NCI-H345 (cell line): ENCODE measurements around the gene GLRX2.

Experiments
- DNase-seq: peaks from one replicate; lab custom pipeline; 2025; lab: John Stamatoyannopoulos, UW

The GLRX2 gene

GRCh38 chr1:193111641-193112090, 6.5 kb upstream of the GLRX2 start:
- no peak for DNase-seq

- no peak for DNase-seq
Measured at GRCh38 chr1:193110864-193111263, 5.7 kb upstream of the GLRX2 start.

GRCh38 chr1:193110246-193110645, 5.0 kb upstream of the GLRX2 start:
- no peak for DNase-seq

- no peak for DNase-seq
Measured at GRCh38 chr1:193109619-193110018, 4.4 kb upstream of the GLRX2 start.

GRCh38 chr1:193108471-193108870, 3.3 kb upstream of the GLRX2 start:
- no peak for DNase-seq

GRCh38 chr1:193105821-193106177, 585 bp upstream of the GLRX2 start:
- DNase-seq, result no peak

- DNase-seq, result peak; percentile 46
Measured at GRCh38 chr1:193104502-193104906, 710 bp downstream of the GLRX2 start.

GRCh38 chr1:193103759-193104501, 1.3 kb downstream of the GLRX2 start:
- DNase-seq, result no peak

- DNase-seq, result no peak
Measured at GRCh38 chr1:193102662-193103061, 2.6 kb downstream of the GLRX2 start.

- no peak for DNase-seq
Measured at GRCh38 chr1:193094112-193094511, 11.1 kb downstream of the GLRX2 start.

- no peak for DNase-seq
Measured at GRCh38 chr1:193090865-193091264, 14.3 kb downstream of the GLRX2 start.

GRCh38 chr1:193087893-193088292, 17.3 kb downstream of the GLRX2 start:
- DNase-seq, result no peak

GRCh38 chr1:193086342-193086741, 18.9 kb downstream of the GLRX2 start:
- DNase-seq, result no peak

GRCh38 chr1:193085263-193085662, 20.0 kb downstream of the GLRX2 start:
- DNase-seq, result no peak

GRCh38 chr1:193083365-193084088, 21.7 kb downstream of the GLRX2 start:
- DNase-seq, result no peak

GRCh38 chr1:193079187-193079586, 26.0 kb downstream of the GLRX2 start:
- no peak for DNase-seq

- no peak for DNase-seq
Measured at GRCh38 chr1:193077991-193078390, 27.2 kb downstream of the GLRX2 start.

- no peak for DNase-seq
Measured at GRCh38 chr1:193070942-193071341, 34.3 kb downstream of the GLRX2 start.

GRCh38 chr1:193070386-193070753, 34.8 kb downstream of the GLRX2 start:
- no peak for DNase-seq

GRCh38 chr1:193069748-193070385, 35.3 kb downstream of the GLRX2 start:
- DNase-seq, result no peak

GRCh38 chr1:193068013-193068412, 37.2 kb downstream of the GLRX2 start:
- DNase-seq, result no peak

- no peak for DNase-seq
Measured at GRCh38 chr1:193066606-193067005, 38.6 kb downstream of the GLRX2 start.

GRCh38 chr1:193065954-193066353, 39.3 kb downstream of the GLRX2 start:
- DNase-seq, result no peak
